SK-N-MC (cell line): Measurements from ENCODE around the gene ELOVL1.

ENCODE experiments used
- DNase-seq: peaks from one replicate; pipeline ENCODE4 v3.0.0-alpha.2; 2011; ENCODE audit warnings: low read depth, low spot score
- H3K27ac ChIP-seq: fragments of 200-600 bp; sonication (generic); 2 replicates; pipeline ENCODE4 v1.5.1; 2016; ENCODE audit warnings: mixed run types
- H3K36me3 ChIP-seq: fragments of 200-600 bp; sonication (generic); 2 replicates; pipeline ENCODE4 v1.6.1; 2017; ENCODE audit warnings: antibody characterized with exemption, low read length, mixed read lengths; ENCODE audit not compliant: insufficient read depth
- H3K4me3 ChIP-seq: fragments of 200-600 bp; sonication (generic); 2 replicates; pipeline ENCODE4 v1.5.1; 2016
- H3K9ac ChIP-seq: fragments of 200-600 bp; sonication (generic); 2 replicates; pipeline ENCODE4 v1.8.0; 2017; ENCODE audit warnings: mixed run types, mixed read lengths; ENCODE audit not compliant: insufficient read length
- H3K9me3 ChIP-seq: fragments of 200-600 bp; sonication (generic); 2 replicates; pipeline ENCODE4 v1.6.1; 2017; ENCODE audit warnings: low read depth, mild to moderate bottlenecking, antibody characterized with exemption, low read length, moderate library complexity, mixed read lengths
- EZH2 ChIP-seq: fragments of 200-600 bp; sonication (generic); IDR thresholded peaks from one replicate; pipeline ENCODE4 v1.6.1; 2017; ENCODE audit warnings: antibody characterized with exemption
- FOXP2 ChIP-seq: optimal IDR thresholded peaks from 2 replicates; pipeline ENCODE3; 2011; ENCODE audit warnings: mild to moderate bottlenecking, moderate library complexity; ENCODE audit not compliant: insufficient read depth; ENCODE audit errors: extremely low read length, control extremely low read depth
- POLR2AphosphoS5 ChIP-seq: IDR thresholded peaks from 2 replicates; pipeline ENCODE4 v1.6.1; 2012; ENCODE audit warnings: mild to moderate bottlenecking, low read depth, low read length, borderline replicate concordance

ELOVL1 gene

GRCh38 chr1:43319766-43320165, 48.0 kb downstream of the ELOVL1 start:
- TF ChIP-seq POLR2AphosphoS5 = no peak
- no peak for DNase-seq
- Histone ChIP-seq H3K9ac (no peak overlapping the region), H3K36me3 (no peaks in the 10 kb centered on the region), H3K4me3 (no peak overlapping the region), H3K9me3 (no peaks in the 10 kb centered on the region), H3K27ac (no peak overlapping the region)

- no peak for DNase-seq
- no peaks in the 10 kb centered on the region for H3K9me3 ChIP-seq
- no peak overlapping the region for H3K9ac ChIP-seq
- H3K27ac ChIP-seq = no peak overlapping the region
- no peaks in the 10 kb centered on the region for H3K36me3 ChIP-seq
- TF ChIP-seq FOXP2 (no peak), POLR2AphosphoS5 (no peak), EZH2 (no peak)
- no peak overlapping the region for H3K4me3 ChIP-seq
Observed at GRCh38 chr1:43319288-43319687, 48.5 kb downstream of the ELOVL1 start.

- no peak overlapping the region for H3K4me3 ChIP-seq
- TF ChIP-seq EZH2 = no peak
- no peak for TF ChIP-seq POLR2AphosphoS5
- no peak for TF ChIP-seq FOXP2
- no peak overlapping the region for H3K9ac ChIP-seq
- no peaks in the 10 kb centered on the region for H3K9me3 ChIP-seq
- no peak overlapping the region for H3K27ac ChIP-seq
- no peak for DNase-seq
- no peaks in the 10 kb centered on the region for H3K36me3 ChIP-seq
Observed at GRCh38 chr1:43318831-43319230, 49.0 kb downstream of the ELOVL1 start.

GRCh38 chr1:43317817-43318471, 49.9 kb downstream of the ELOVL1 start:
- Histone ChIP-seq H3K9me3 (no peaks in the 10 kb centered on the region), H3K36me3 (no peaks in the 10 kb centered on the region), H3K27ac (no peak overlapping the region), H3K4me3 (no peak overlapping the region), H3K9ac (no peak overlapping the region)
- no peak for DNase-seq
- no peak for TF ChIP-seq EZH2
- no peak for TF ChIP-seq FOXP2
- TF ChIP-seq POLR2AphosphoS5 = no peak

GRCh38 chr1:43316738-43317520, 50.9 kb downstream of the ELOVL1 start:
- H3K36me3 ChIP-seq = no peaks in the 10 kb centered on the region
- no peak overlapping the region for H3K27ac ChIP-seq
- H3K9me3 ChIP-seq = no peaks in the 10 kb centered on the region
- no peak overlapping the region for H3K4me3 ChIP-seq
- DNase-seq = no peak
- no peak for TF ChIP-seq FOXP2
- no peak for TF ChIP-seq EZH2
- no peak for TF ChIP-seq POLR2AphosphoS5
- H3K9ac ChIP-seq = no peak overlapping the region

GRCh38 chr1:43315963-43316737, 51.7 kb downstream of the ELOVL1 start:
- H3K9me3 ChIP-seq = no peaks in the 10 kb centered on the region
- no peak overlapping the region for H3K4me3 ChIP-seq
- H3K27ac ChIP-seq = no peak overlapping the region
- TF ChIP-seq POLR2AphosphoS5 (no peak), FOXP2 (no peak), EZH2 (no peak)
- no peak for DNase-seq
- H3K9ac ChIP-seq = no peak overlapping the region
- H3K36me3 ChIP-seq = no peaks in the 10 kb centered on the region

GRCh38 chr1:43315481-43315880, 52.3 kb downstream of the ELOVL1 start:
- Histone ChIP-seq H3K4me3 (no peak overlapping the region), H3K36me3 (no peaks in the 10 kb centered on the region), H3K9ac (no peak overlapping the region), H3K27ac (no peak overlapping the region), H3K9me3 (no peaks in the 10 kb centered on the region)
- TF ChIP-seq POLR2AphosphoS5 = no peak
- TF ChIP-seq FOXP2 = no peak
- TF ChIP-seq EZH2 = no peak
- DNase-seq = no peak

GRCh38 chr1:43314233-43314632, 53.6 kb downstream of the ELOVL1 start:
- no peak for TF ChIP-seq EZH2
- no peak overlapping the region for H3K4me3 ChIP-seq
- no peak overlapping the region for H3K9ac ChIP-seq
- H3K27ac ChIP-seq = no peak overlapping the region
- no peaks in the 10 kb centered on the region for H3K9me3 ChIP-seq
- no peak for DNase-seq
- no peaks in the 10 kb centered on the region for H3K36me3 ChIP-seq

- DNase-seq = no peak
- no peak overlapping the region for H3K27ac ChIP-seq
- H3K9me3 ChIP-seq = no peaks in the 10 kb centered on the region
- no peak overlapping the region for H3K4me3 ChIP-seq
- TF ChIP-seq POLR2AphosphoS5 (no peak), FOXP2 (no peak), EZH2 (no peak)
- H3K36me3 ChIP-seq = no peaks in the 10 kb centered on the region
- H3K9ac ChIP-seq = no peak overlapping the region
Observed at GRCh38 chr1:43313771-43314170, 54.0 kb downstream of the ELOVL1 start.
